ENCODE measurements around the gene QSOX2. TPM values are rescaled to one million over a fixed set of nuclear protein-coding genes. Genes with fewer than 3 reads are reported as not detected.

The QSOX2 gene
- total RNA-seq, 1 donor from 2014 or later, result 21.2 TPM

DNA sequence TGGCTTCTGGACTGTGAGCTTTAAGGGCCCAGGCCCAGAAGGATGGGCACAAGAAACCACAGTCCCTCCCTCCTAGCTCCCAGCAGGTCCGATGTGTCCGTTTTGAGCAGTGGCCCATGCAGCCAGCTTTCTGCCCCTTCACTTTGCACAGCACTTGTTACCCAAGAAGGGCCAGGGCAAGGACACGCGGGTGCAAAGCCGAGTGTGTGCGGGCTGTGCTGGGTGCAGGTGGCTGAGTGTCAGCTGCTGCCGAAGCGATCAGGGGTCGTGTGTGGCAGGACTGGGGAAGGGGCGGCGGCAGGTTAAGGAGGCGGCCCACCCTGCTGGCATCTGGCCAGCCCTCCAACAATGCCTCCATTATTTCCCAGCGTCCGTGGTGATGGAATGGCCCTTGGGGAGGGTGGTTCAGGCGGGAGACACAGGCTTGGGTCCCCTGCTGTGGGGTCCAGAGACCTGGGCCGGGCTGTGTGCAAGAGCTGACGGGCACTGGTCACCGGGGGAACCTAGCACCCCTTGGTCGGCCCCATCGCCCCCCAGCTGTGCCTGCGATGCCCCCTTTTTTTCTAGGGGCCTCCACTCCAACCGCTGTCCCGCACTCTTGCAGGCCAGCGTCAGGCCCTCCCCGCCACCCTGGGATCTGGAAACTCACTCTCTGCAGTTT is 41.3 kb downstream of the QSOX2 start:
- peak overlapping the region; percentile 61 for H3K4me3 Mint-ChIP-seq (ENCODE audit: unreplicated experiment)
- H3K27ac Mint-ChIP-seq (ENCODE audit: unreplicated experiment), result no peak overlapping the region
- H3K36me3 Mint-ChIP-seq (ENCODE audit: unreplicated experiment), result no peaks in the 10 kb centered on the region
- DNase-seq, result no peak
- H3K4me1 Mint-ChIP-seq (ENCODE audit: low read depth, unreplicated experiment), result peaks cover 15% of the 10 kb centered on the region
- TF ChIP-seq CTCF (IDR thresholded peaks at IDR 0.05; ENCODE audit: partially characterized antibody, unreplicated experiment), result no peak
- peaks cover 8% of the 10 kb centered on the region for H3K27me3 Mint-ChIP-seq (ENCODE audit: unreplicated experiment)
- peaks cover 6% of the 10 kb centered on the region for H3K9me3 Mint-ChIP-seq (ENCODE audit: unreplicated experiment)

- Mint-ChIP-seq H3K36me3 (ENCODE audit: unreplicated experiment) (no peaks in the 10 kb centered on the region), H3K4me3 (ENCODE audit: unreplicated experiment) (peak overlapping the region; percentile 30), H3K9me3 (ENCODE audit: unreplicated experiment) (peaks cover 6% of the 10 kb centered on the region), H3K27ac (ENCODE audit: unreplicated experiment) (no peak overlapping the region), H3K4me1 (ENCODE audit: low read depth, unreplicated experiment) (peaks cover 15% of the 10 kb centered on the region), H3K27me3 (ENCODE audit: unreplicated experiment) (peaks cover 8% of the 10 kb centered on the region)
- TF ChIP-seq CTCF (IDR thresholded peaks at IDR 0.05; ENCODE audit: partially characterized antibody, unreplicated experiment), result no peak
- no peak for DNase-seq
These were observed 42.0 kb downstream of the QSOX2 start for GRCh38 chr9:136203408-136204144.

- TF ChIP-seq CTCF (IDR thresholded peaks at IDR 0.05; ENCODE audit: partially characterized antibody, unreplicated experiment), result no peak
- H3K27me3 Mint-ChIP-seq (ENCODE audit: unreplicated experiment), result peaks cover 12% of the 10 kb centered on the region
- H3K4me3 Mint-ChIP-seq (ENCODE audit: unreplicated experiment), result no peak overlapping the region
- no peak for DNase-seq
- peaks cover 14% of the 10 kb centered on the region for H3K4me1 Mint-ChIP-seq (ENCODE audit: low read depth, unreplicated experiment)
- no peaks in the 10 kb centered on the region for H3K36me3 Mint-ChIP-seq (ENCODE audit: unreplicated experiment)
- no peak overlapping the region for H3K27ac Mint-ChIP-seq (ENCODE audit: unreplicated experiment)
- H3K9me3 Mint-ChIP-seq (ENCODE audit: unreplicated experiment), result peaks cover 6% of the 10 kb centered on the region
These were observed 42.9 kb downstream of the QSOX2 start for GRCh38 chr9:136202454-136203407.

DNA sequence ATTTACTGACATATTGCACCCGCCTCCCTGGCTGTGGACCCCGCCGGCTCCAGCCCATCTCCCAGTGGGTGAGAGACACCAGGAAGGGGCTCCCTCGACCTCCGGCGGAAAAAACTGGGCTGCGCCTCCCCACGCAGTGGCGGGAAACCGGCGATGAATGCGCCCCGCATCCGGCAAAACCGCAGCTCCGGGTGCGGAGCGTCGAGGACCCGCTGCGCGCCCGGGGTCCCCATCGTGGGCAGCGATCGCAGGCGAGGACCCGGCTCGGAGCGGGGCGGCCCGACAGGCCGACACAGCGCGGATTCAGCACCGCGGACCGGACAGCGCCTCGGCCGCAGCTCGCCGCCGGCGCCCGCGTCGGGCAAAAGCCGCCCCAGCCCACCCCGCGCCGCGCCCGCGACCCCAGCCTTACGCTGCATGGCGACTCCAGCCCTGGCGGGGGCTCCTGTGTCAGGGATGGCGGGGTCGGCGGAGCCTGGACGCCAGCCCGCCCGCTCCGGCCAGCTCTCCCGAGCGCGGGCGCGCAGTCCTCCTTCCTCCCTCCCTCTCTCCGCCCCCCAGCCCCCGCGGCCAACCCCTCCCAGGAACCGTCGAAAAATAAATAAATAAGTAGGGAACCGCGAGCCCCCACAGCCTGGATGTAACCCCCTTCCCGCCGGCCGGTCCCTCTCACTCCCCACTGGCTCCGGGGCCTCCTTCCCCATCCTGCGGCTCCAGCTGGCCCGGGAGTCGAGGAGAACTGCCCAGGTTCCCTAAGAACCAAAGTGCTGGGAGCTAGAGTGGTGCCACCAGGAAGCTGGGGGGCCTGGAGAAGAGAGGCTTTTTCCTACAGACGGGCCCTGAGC is 43.8 kb downstream of the QSOX2 start:
- DNase-seq, result no peak
- TF ChIP-seq CTCF (IDR thresholded peaks at IDR 0.05; ENCODE audit: partially characterized antibody, unreplicated experiment), result no peak
- peaks cover 5% of the 10 kb centered on the region for H3K4me1 Mint-ChIP-seq (ENCODE audit: low read depth, unreplicated experiment)
- H3K9me3 Mint-ChIP-seq (ENCODE audit: unreplicated experiment), result peaks cover 2% of the 10 kb centered on the region
- no peaks in the 10 kb centered on the region for H3K36me3 Mint-ChIP-seq (ENCODE audit: unreplicated experiment)
- peaks cover 11% of the 10 kb centered on the region for H3K27me3 Mint-ChIP-seq (ENCODE audit: unreplicated experiment)
- no peak overlapping the region for H3K27ac Mint-ChIP-seq (ENCODE audit: unreplicated experiment)
- no peak overlapping the region for H3K4me3 Mint-ChIP-seq (ENCODE audit: unreplicated experiment)
